Measurements from ENCODE around the gene LIPF. TPM values are rescaled to one million over a fixed set of nuclear protein-coding genes. Genes with fewer than 3 reads are reported as not detected.

LIPF gene
- total RNA-seq, 1 donor from 2014 or later = not detected

DNA sequence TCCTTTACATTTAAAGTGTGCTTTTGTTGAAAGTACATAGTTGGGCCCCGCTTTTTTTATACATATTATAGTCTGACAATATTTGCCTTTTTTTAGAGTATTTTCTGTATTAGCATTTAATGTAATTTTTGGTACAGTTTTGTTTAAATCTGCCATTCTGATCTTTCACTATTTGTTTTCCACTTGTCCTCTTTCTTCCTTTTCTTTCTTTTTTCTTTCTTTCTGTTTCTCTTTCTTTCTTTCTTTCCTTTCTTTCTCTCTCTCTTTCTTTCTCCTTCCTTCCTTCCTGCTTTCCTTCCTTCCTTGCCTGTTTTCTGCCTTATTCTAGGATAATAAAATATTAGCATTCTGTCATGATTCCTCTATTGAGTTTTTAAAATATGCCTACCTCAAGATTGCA is 51.3 kb downstream of the LIPF start:
- peaks cover 26% of the 10 kb centered on the region for H3K27me3 Mint-ChIP-seq (ENCODE audit: low read depth)
- H3K27ac Mint-ChIP-seq (ENCODE audit: unreplicated experiment) = no peak overlapping the region
- H3K9me3 Mint-ChIP-seq (ENCODE audit: low read depth) = no peaks in the 10 kb centered on the region
- no peaks in the 10 kb centered on the region for H3K4me1 Mint-ChIP-seq (ENCODE audit: low read depth)
- TF ChIP-seq, protein P1, sequence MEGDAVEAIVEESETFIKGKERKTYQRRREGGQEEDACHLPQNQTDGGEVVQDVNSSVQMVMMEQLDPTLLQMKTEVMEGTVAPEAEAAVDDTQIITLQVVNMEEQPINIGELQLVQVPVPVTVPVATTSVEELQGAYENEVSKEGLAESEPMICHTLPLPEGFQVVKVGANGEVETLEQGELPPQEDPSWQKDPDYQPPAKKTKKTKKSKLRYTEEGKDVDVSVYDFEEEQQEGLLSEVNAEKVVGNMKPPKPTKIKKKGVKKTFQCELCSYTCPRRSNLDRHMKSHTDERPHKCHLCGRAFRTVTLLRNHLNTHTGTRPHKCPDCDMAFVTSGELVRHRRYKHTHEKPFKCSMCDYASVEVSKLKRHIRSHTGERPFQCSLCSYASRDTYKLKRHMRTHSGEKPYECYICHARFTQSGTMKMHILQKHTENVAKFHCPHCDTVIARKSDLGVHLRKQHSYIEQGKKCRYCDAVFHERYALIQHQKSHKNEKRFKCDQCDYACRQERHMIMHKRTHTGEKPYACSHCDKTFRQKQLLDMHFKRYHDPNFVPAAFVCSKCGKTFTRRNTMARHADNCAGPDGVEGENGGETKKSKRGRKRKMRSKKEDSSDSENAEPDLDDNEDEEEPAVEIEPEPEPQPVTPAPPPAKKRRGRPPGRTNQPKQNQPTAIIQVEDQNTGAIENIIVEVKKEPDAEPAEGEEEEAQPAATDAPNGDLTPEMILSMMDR (IDR thresholded peaks at IDR 0.05) = no peak
- DNase-seq (ENCODE audit: low spot score) = no peak
- H3K4me3 Mint-ChIP-seq (ENCODE audit: unreplicated experiment) = no peak overlapping the region
- H3K36me3 Mint-ChIP-seq (ENCODE audit: low read depth) = no peaks in the 10 kb centered on the region

DNA sequence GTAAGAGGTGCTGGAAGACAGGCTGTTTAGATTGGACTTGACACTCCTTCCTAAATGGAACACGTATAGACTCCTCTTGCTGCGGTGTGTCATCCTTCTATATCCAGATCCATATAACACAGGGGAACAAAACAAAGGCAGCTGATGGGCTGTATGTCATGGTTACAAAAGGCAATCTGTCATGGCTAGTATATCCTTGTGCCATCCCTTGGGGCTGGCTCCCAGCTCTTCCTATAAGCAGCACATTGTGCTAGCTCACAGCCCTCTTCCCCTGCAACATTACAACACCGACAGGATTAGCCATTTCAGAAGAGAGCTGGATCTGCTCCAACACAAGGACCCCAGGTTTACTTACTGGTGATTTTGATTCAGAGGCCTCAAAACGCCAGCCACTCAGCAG is 57.1 kb downstream of the LIPF start:
- H3K36me3 Mint-ChIP-seq (ENCODE audit: low read depth) = no peaks in the 10 kb centered on the region
- H3K9me3 Mint-ChIP-seq (ENCODE audit: low read depth) = no peaks in the 10 kb centered on the region
- H3K4me3 Mint-ChIP-seq (ENCODE audit: unreplicated experiment) = no peak overlapping the region
- H3K4me1 Mint-ChIP-seq (ENCODE audit: low read depth) = no peaks in the 10 kb centered on the region
- TF ChIP-seq, protein P1 (IDR thresholded peaks at IDR 0.05) = no peak
- H3K27ac Mint-ChIP-seq (ENCODE audit: unreplicated experiment) = no peak overlapping the region
- no peak for DNase-seq (ENCODE audit: low spot score)
- peaks cover 28% of the 10 kb centered on the region for H3K27me3 Mint-ChIP-seq (ENCODE audit: low read depth)

DNA sequence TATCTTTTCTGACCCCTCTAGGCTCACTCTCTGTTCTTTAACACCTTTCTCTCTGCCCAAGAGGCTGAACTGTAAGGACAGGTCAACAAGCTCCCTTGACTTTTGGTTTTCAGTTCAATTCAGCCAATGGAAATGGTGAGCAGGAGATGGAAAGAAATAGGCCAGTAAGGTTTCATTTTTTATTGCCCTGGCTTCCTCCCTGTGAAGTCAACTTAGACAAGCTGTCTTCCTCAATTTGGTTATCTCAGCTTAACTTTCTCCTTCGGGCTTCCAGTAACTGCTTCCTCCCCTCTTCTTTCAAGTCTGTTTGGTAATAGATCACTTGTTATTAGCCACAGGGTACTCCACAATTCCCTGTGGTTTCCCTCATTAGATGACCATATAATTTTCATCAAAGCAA is 61.6 kb downstream of the LIPF start:
- H3K36me3 Mint-ChIP-seq (ENCODE audit: low read depth) = no peaks in the 10 kb centered on the region
- peaks cover 30% of the 10 kb centered on the region for H3K27me3 Mint-ChIP-seq (ENCODE audit: low read depth)
- H3K27ac Mint-ChIP-seq (ENCODE audit: unreplicated experiment) = no peak overlapping the region
- no peaks in the 10 kb centered on the region for H3K9me3 Mint-ChIP-seq (ENCODE audit: low read depth)
- H3K4me1 Mint-ChIP-seq (ENCODE audit: low read depth) = no peaks in the 10 kb centered on the region
- TF ChIP-seq, protein P1 (IDR thresholded peaks at IDR 0.05) = no peak
- no peak for DNase-seq (ENCODE audit: low spot score)
- H3K4me3 Mint-ChIP-seq (ENCODE audit: unreplicated experiment) = no peak overlapping the region

DNA sequence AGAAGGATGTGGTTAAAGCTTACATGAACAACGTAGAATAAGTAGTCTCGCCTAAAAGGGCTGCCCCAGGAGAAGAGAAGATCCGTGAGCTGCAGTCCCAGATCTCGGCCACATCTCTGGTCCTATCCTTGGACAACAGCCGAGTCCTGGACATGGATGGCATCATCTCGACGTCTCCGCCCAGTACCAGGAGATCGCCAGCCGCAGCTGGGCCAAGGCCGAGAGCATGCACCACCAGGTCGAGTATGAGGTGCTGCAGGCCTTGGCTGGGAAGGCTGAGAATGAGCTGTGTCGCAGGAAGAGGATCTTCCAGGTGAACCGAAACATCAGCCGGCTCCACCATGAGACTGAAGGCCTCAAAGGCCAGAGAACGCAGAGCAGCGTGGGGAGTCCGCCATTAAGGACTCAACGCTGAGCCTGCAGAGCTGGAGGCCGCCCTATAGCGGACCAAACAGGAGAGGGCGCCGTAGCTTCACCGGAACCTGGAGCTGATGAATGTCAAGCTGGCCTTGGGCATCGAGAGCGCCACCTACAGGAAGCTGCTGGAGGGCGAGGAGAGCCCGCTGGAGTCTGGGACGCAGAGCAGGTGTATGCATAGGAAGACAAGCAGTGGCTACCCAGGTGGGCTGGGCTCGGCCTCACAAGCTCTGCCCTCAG is 64.0 kb downstream of the LIPF start:
- Mint-ChIP-seq H3K4me3 (ENCODE audit: unreplicated experiment) (no peak overlapping the region), H3K4me1 (ENCODE audit: low read depth) (no peaks in the 10 kb centered on the region), H3K36me3 (ENCODE audit: low read depth) (no peaks in the 10 kb centered on the region), H3K9me3 (ENCODE audit: low read depth) (no peaks in the 10 kb centered on the region), H3K27ac (ENCODE audit: unreplicated experiment) (no peak overlapping the region), H3K27me3 (ENCODE audit: low read depth) (peaks cover 27% of the 10 kb centered on the region)
- DNase-seq (ENCODE audit: low spot score) = peak; percentile 83
- TF ChIP-seq, protein P1 (IDR thresholded peaks at IDR 0.05) = peak; percentile 39

Other genes starting within 250 kb of the LIPF start
- gene RNLS, start 81.1 kb upstream of the LIPF start, total RNA-seq = 5.1 to 5.8 TPM (median 5.3 TPM) in 3 replicates
- not detected in 3 replicates for gene LIPJ, start 77.7 kb upstream of the LIPF start, total RNA-seq
- not detected in 3 replicates for gene LIPK, start 41.8 kb downstream of the LIPF start, total RNA-seq
- gene LIPN, start 95.6 kb downstream of the LIPF start, total RNA-seq = not detected in 3 replicates
- gene LIPM, start 138.3 kb downstream of the LIPF start, total RNA-seq = not detected in 3 replicates
- gene ANKRD22, start 187.4 kb downstream of the LIPF start, total RNA-seq = not detected in 3 replicates
- gene STAMBPL1, start 215.8 kb downstream of the LIPF start, total RNA-seq = 1.6 to 2.7 TPM (median 2.1 TPM) in 3 replicates

All from chondrocyte (in vitro differentiated cells).